Left hindlimb (tissue), 1 donor: ENCODE data around the gene PDE6H.

Source experiments
- DNase-seq: peaks from one replicate; pipeline ENCODE4 v3.0.0-alpha.2; 2018

Gene PDE6H

DNA sequence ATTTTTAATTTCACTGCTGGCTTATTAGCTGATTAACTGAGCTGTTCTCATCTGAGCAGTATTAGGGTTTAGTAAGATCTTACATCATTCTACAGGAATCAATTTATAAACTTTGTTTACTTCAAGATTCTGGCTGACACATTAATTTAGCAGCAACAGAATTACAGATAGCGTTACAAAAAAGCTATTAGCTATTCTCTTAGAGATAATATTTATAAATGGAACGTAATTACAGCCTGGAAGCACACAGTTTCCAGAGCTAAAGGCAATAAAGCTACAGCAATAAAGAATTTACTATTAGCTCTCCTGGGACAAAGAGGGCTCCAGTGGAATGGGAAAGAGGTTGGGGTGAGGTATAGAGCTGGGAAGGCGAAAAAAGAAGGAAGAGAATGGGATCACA lies 34.7 kb downstream of the PDE6H start:
- DNase-seq = no peak

- DNase-seq = no peak
These were observed 38.3 kb downstream of the PDE6H start for GRCh38 chr12:15011162-15011561.

DNA sequence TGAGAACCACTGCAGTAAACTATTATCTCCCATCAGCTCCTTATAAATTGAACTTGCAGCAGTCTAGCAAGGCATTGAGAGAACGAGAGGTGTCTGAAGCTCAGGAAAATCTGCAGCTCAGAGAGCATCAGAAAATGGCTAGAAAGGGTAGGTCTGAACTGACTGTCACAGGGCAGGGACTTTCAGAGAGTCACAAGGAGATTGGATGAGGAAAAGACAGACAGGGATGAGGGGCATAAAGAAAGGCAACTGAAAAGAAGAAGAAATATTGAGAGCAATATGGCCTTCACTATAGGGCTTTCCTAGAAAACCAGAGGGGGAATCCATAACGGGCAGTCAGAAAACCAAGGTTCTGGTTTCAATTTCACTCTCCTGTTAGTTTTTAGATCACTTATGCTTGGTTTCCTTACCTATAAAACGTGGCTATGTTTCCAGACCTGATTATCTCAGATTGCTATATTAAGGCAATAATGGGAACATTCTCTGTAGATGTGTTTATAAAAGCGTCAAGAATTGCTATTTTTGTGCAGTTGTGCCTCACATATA lies 40.9 kb downstream of the PDE6H start:
- DNase-seq = no peak

DNA sequence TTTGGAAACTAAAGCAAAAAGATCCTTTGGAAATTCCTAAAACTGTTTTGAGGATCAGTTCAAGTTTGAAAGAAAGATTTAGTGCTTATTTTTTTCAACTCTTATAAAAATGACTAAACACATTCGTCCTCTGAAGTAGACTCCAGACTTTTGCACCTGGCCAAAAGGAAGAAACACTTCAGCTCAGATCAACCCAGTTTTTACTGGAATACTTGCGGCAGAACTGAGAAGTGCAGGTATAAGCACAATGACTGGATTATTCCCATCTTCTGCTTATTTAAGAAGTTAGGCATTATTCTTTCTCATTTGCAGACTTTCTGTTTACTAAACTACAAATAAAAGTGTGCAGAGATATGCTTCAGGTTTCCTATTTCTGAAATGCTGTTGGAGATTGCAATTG lies 41.9 kb downstream of the PDE6H start:
- no peak for DNase-seq

GRCh38 chr12:15015121-15015520 lies 42.3 kb downstream of the PDE6H start:
- DNase-seq = no peak

- DNase-seq = no peak
These were observed 47.3 kb downstream of the PDE6H start for GRCh38 chr12:15020156-15020555.
